Measurements from ENCODE around the gene LETM1.
A peak's percentile ranks its signal among the peaks of the same experiment; 100 is the strongest.

Gene LETM1

DNA sequence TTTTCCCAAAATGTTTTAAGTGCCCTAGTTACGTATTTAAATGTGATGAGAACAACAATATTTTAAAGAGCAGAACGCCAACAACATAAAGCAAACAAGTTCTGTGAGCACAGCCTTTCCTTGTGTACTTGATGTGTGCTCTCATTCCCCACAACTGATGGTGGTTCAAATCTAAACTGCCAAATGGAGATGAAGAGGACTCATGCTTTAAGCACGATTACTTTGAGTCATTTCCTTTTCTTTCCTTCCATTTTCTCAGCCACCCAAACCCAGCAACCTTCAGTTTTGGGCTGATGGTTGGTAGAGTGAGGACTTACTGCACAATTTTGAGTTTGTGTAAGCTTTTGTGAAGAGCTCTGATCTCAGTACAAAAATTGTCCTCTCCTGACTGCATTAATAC is 16.9 kb upstream of the LETM1 start:
- no peak for DNase-seq (ENCODE audit: low spot score)

DNA sequence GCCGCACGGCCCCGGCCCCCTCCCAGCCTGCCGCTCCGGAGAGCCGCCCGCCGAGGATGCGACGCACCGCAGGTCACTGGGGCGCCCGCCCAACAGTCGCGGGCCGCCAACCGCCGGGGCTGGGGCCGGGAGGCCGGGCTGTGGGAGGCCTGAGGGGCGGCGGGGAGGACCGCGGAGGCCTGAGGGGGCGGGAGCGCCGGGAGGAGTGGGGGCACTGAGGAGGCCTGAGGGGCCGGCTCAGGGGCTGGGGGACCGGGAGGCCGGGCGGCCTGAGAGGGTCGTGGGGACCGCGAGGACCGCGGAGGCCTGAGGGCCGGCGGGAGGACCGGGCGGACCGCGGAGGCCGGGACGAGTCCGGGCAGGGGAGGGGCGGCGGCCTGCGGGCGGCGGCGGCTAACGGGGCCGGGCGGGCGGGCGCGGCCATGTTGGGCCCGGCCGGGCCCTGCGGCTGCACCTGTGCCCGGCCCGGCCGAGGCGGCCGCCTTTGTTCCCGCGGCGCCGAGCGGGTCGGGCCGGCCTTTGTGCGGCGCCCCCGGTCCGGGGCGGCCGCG is 15.6 kb upstream of the LETM1 start:
- DNase-seq (ENCODE audit: low spot score) = peak; percentile 80

DNA sequence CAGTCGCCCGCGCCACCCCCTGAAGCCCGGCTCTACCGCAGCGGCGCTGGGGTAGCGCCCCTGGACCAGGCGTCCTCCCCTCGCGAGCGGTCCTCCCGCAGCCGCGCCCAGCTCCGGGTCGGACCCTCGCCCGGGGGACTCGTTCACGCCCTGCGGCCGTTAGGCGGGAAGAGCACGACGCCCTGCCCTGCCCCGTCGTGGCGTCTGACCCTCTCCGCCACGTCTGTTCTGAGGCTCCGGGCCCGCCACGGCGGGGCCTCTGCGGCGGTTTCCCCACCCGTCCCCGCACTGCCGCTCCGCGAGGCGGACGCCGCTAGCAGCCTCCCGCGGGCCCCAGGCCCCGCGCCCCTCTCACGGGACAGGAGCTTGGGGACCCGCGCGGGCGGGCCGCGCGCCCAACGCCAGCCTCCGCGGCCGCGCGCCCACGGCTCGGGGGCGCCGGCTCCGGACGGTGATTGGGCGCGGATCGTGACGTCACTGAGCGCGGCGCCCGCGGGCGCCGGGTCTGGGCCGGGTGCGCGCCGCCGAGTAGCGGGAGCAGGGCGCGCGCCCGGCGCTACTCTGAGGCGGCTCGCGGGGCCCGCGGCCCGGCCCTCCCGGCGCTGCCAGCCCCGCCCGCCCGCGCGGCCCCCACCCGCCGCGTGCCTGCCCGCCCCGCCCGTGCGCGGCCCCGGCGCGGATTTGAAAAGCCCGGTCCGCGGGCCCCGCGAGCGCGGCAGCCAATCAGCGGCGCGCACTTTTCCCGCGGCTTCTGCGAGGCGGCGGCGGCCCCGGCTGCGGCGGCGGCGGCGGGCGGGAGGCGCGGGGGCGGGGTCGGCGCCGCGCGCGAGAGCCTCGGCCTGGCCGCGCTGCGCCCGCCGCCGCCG is 14.9 kb upstream of the LETM1 start, which contains the start of gene NSD2:
TSS of gene NSD2 (plus strand) at position 816 of the 866 bp plus-strand sequence. CDS start 29,262 bp downstream, outside the sequence.
- DNase-seq (ENCODE audit: low spot score) = peak; percentile 99

DNA sequence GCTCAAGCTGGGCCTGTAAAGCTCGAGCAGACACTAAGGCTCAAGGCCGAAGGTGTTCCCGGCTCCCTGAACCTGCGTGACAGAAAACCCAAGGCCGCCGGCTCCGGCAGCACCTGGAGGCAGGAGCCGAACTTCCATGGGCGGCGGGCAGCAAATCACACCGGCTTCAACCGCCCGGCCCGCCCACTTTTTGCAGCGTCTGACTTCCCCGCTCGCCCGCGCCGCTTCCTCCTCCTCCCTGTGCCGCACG is 14.3 kb upstream of the LETM1 start:
- peak; percentile 88 for DNase-seq (ENCODE audit: low spot score)

DNA sequence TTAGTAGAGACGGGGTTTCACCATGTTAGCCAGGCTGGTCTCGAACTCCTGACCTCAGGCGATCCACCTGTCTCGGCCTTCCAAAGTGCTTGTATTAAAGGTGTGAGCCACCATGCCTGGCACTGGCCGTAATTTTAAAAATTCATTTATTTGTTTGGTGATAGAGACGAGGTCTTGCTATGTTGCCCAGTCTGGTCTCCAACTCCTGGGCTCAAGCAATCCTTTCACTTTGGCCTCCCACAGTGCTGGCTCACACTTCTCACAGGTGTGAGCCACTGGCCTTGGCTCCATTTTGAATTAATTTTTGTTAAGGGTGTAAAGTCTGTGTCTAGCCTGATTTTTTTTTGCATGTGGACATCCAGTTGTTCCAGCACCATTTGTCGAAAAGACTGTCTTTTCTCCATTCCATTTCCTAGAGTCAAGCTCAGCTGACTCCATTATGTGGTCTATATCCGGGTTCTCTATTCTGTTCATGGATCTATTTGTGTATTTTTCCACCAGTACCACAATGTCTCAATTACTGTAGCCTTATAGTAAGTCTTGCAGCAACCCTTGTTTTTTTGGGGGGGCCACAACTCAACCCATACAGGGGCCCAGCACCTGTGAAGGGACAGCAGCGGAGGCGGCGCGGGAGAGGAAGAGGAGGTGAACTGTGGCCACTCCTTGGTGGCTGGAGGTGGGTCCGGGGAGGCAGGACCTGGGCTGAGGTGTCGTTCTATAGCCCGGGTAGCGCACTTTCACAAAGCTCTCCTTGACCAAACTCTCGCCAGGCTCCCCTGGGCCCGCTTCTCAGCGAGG is 13.8 kb upstream of the LETM1 start:
- DNase-seq (ENCODE audit: low spot score) = no peak

GRCh38 chr4:1868912-1869311 is 13.0 kb upstream of the LETM1 start:
- DNase-seq (ENCODE audit: low spot score) = no peak

GRCh38 chr4:1868293-1868692 is 12.3 kb upstream of the LETM1 start:
- DNase-seq (ENCODE audit: low spot score) = no peak

GRCh38 chr4:1866189-1866661 is 10.3 kb upstream of the LETM1 start:
- no peak for DNase-seq (ENCODE audit: low spot score)

- no peak for DNase-seq (ENCODE audit: low spot score)
Measured at GRCh38 chr4:1864076-1865008, 8.4 kb upstream of the LETM1 start.

- DNase-seq (ENCODE audit: low spot score) = no peak
Measured at GRCh38 chr4:1863297-1864033, 7.5 kb upstream of the LETM1 start.

- DNase-seq (ENCODE audit: low spot score) = no peak
Measured at GRCh38 chr4:1862961-1863296, 7.0 kb upstream of the LETM1 start.

GRCh38 chr4:1862055-1862911 is 6.3 kb upstream of the LETM1 start:
- no peak for DNase-seq (ENCODE audit: low spot score)

- no peak for DNase-seq (ENCODE audit: low spot score)
Measured at GRCh38 chr4:1859389-1859753, 3.4 kb upstream of the LETM1 start.

GRCh38 chr4:1857931-1858330 is 2.0 kb upstream of the LETM1 start:
- no peak for DNase-seq (ENCODE audit: low spot score)

GRCh38 chr4:1856943-1857699 is 1.2 kb upstream of the LETM1 start:
- DNase-seq (ENCODE audit: low spot score) = peak; percentile 31

- peak; percentile 38 for DNase-seq (ENCODE audit: low spot score)
Measured at GRCh38 chr4:1855333-1856070, 454 bp downstream of the LETM1 start.

DNA sequence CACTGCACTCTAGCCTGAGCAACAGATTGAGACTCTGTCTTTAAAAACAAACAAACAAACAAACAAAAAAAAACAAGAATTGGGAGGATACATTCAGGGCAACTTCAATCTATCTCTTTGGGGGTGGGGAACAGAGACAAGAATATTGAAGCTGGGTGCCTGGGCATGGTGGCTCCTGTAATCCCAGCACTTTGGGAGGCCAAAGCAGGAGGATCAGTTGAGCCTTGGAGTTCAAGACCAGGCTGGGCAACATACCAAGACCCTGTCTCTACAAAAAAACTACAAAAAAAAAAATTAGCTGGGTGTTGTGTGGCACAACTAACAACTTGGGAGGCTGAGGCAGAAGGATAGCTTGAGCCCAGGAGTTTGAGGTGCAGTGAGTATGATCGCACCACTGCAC is 1.2 kb downstream of the LETM1 start:
- DNase-seq (ENCODE audit: low spot score) = no peak

DNA sequence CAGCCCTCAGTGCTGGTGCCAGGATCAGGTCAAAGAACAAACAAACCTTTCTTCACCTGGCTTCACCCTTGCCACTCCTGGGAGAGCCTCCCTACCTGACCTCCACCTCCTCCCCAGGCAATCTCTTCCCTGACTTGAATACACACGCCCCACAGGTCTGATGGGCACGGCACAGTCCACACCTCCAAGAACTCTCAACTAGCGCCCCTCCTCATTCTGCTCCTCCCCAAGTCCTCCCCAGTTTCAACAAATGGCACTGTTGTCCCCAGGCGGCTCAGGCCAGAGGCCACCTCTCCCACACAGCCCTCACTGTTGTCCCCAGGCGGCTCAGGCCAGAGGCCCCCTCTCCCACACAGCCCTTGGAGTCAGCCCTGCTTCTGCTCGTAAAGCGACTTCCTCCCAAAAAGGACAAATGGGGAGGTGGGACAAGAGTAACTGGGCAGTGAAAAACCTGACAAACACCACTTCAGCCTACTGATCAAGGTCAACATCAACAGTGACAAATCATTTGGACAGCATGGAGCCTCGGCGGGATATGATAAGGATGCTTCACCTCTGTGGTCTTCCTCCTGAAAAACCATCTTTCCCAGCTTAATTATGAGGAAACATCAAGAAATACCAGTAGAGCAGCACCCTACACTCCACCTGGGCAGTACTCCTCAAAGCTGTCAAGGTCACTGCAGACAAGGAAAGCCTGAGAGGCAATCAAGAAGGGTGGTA is 2.9 kb downstream of the LETM1 start:
- no peak for DNase-seq (ENCODE audit: low spot score)
